WTC11 (cell line): Measurements from ENCODE around the gene GLI1.

Source experiments
- ATF1 ChIP-seq: sonication (generic); formaldehyde crosslinking; IDR thresholded peaks from 2 replicates; pipeline ENCODE4 v1.8.1; 2023; ENCODE audit warnings: mild to moderate bottlenecking, moderate library complexity, missing genetic modification reagents
- CTCF ChIP-seq: fragments of 200-600 bp; IDR thresholded peaks from 2 replicates; pipeline ENCODE4 v1.8.0; 2022; ENCODE audit warnings: antibody characterized with exemption
- ELF4 ChIP-seq: sonication (generic); formaldehyde crosslinking; IDR thresholded peaks from 2 replicates; pipeline ENCODE4 v1.8.1; 2022; ENCODE audit warnings: low read depth, mild to moderate bottlenecking, moderate library complexity, missing genetic modification reagents
- FOXJ3 ChIP-seq: sonication (generic); formaldehyde crosslinking; IDR thresholded peaks from 2 replicates; pipeline ENCODE4 v1.9.0; 2021; ENCODE audit warnings: missing genetic modification reagents, mild to moderate bottlenecking, borderline replicate concordance
- FOXK1 ChIP-seq: sonication (generic); formaldehyde crosslinking; IDR thresholded peaks from 2 replicates; pipeline ENCODE4 v1.8.0; 2022; ENCODE audit warnings: mild to moderate bottlenecking, moderate library complexity, missing genetic modification reagents
- IRF1 ChIP-seq: sonication (generic); formaldehyde crosslinking; IDR thresholded peaks from 2 replicates; pipeline ENCODE4 v1.8.0; 2023; ENCODE audit warnings: missing genetic modification reagents
- MXD4 ChIP-seq: fragments of 250-450 bp; sonication (Bioruptor Pico); IDR thresholded peaks from 2 replicates; pipeline ENCODE4 v1.8.0; 2021; ENCODE audit warnings: mild to moderate bottlenecking, moderate library complexity, borderline replicate concordance
- NR3C1 ChIP-seq: sonication (generic); formaldehyde crosslinking; conservative IDR thresholded peaks from 2 replicates; pipeline ENCODE4 v1.8.1; 2023; ENCODE audit warnings: low read depth, mild to moderate bottlenecking, missing genetic modification reagents
- USF2 ChIP-seq: sonication (generic); formaldehyde crosslinking; IDR thresholded peaks from 2 replicates; pipeline ENCODE4 v1.8.1; 2023; ENCODE audit warnings: mild to moderate bottlenecking, missing genetic modification reagents, moderate library complexity

GRCh38 chr12:57467915-57468314 lies 8.3 kb downstream of the GLI1 start:
- TF ChIP-seq CTCF (no peak), NR3C1 (no peak), MXD4 (CRISPR knock-in tag) (no peak), ATF1 (CRISPR knock-in tag) (no peak), FOXJ3 (CRISPR knock-in tag) (no peak), USF2 (CRISPR knock-in tag) (no peak), FOXK1 (CRISPR knock-in tag) (no peak), ELF4 (CRISPR knock-in tag) (no peak), IRF1 (no peak)
